ENCODE results near the gene SLC25A45.

The SLC25A45 gene

GRCh38 chr11:65376138-65376713 lies 6.2 kb downstream of the SLC25A45 start:
- Histone ChIP-seq H4K20me1 (ENCODE audit: insufficient read depth) (no peaks in the 10 kb centered on the region), H3K79me2 (ENCODE audit: insufficient read depth, low read depth) (peaks cover 11% of the 10 kb centered on the region; the same call in 1 of the 2 replicates), H3K4me1 (ENCODE audit: low read depth, poor library complexity, severe bottlenecking) (peaks cover 10% of the 10 kb centered on the region), H3K4me2 (no peak overlapping the region), H3K27ac (no peak overlapping the region), H3K9ac (no peak overlapping the region), H2AFZ (ENCODE audit: low read depth) (no peak overlapping the region), H3K36me3 (ENCODE audit: insufficient read depth) (no peaks in the 10 kb centered on the region), H3K27me3 (ENCODE audit: insufficient read depth, low read depth) (no peaks in the 10 kb centered on the region), H3K4me3 (IDR thresholded peaks at IDR 0.05; ENCODE audit: insufficient read depth, low read depth, low read length) (no peak overlapping the region)
- TF ChIP-seq CTCF (conservative IDR thresholded peaks at IDR 0.05; ENCODE audit: low read depth, low read length) = no peak

- H3K4me3 ChIP-seq (IDR thresholded peaks at IDR 0.05; ENCODE audit: insufficient read depth, low read depth, low read length) = no peak overlapping the region
- H3K27ac ChIP-seq = no peak overlapping the region
- H2AFZ ChIP-seq (ENCODE audit: low read depth) = no peak overlapping the region
- H4K20me1 ChIP-seq (ENCODE audit: insufficient read depth) = no peaks in the 10 kb centered on the region
- no peaks in the 10 kb centered on the region for H3K4me1 ChIP-seq (ENCODE audit: low read depth, poor library complexity, severe bottlenecking)
- H3K79me2 ChIP-seq (ENCODE audit: insufficient read depth, low read depth) = peaks cover under 1% of the 10 kb centered on the region; the same call in 1 of the 2 replicates
- no peak overlapping the region for H3K4me2 ChIP-seq
- no peaks in the 10 kb centered on the region for H3K27me3 ChIP-seq (ENCODE audit: insufficient read depth, low read depth)
- TF ChIP-seq CTCF (conservative IDR thresholded peaks at IDR 0.05; ENCODE audit: low read depth, low read length) = no peak
- H3K9ac ChIP-seq = no peak overlapping the region
- no peaks in the 10 kb centered on the region for H3K36me3 ChIP-seq (ENCODE audit: insufficient read depth)
Observed at GRCh38 chr11:65375012-65375411, 7.4 kb downstream of the SLC25A45 start.

GRCh38 chr11:65373839-65374580 lies 8.4 kb downstream of the SLC25A45 start:
- H3K4me1 ChIP-seq (ENCODE audit: low read depth, poor library complexity, severe bottlenecking) = no peaks in the 10 kb centered on the region
- H3K4me2 ChIP-seq = no peak overlapping the region
- no peaks in the 10 kb centered on the region for H3K36me3 ChIP-seq (ENCODE audit: insufficient read depth)
- TF ChIP-seq CTCF (conservative IDR thresholded peaks at IDR 0.05; ENCODE audit: low read depth, low read length) = no peak
- no peak overlapping the region for H3K9ac ChIP-seq
- H3K4me3 ChIP-seq (IDR thresholded peaks at IDR 0.05; ENCODE audit: insufficient read depth, low read depth, low read length) = no peak overlapping the region
- no peaks in the 10 kb centered on the region for H3K79me2 ChIP-seq (ENCODE audit: insufficient read depth, low read depth)
- no peaks in the 10 kb centered on the region for H3K27me3 ChIP-seq (ENCODE audit: insufficient read depth, low read depth)
- H3K27ac ChIP-seq = no peak overlapping the region
- H4K20me1 ChIP-seq (ENCODE audit: insufficient read depth) = no peaks in the 10 kb centered on the region
- H2AFZ ChIP-seq (ENCODE audit: low read depth) = no peak overlapping the region

GRCh38 chr11:65370659-65371049 lies 11.8 kb downstream of the SLC25A45 start:
- H3K4me2 ChIP-seq = no peak overlapping the region
- TF ChIP-seq CTCF (conservative IDR thresholded peaks at IDR 0.05; ENCODE audit: low read depth, low read length) = no peak

More at GRCh38 chr11:65370659-65371049, 11.8 kb downstream of the SLC25A45 start:
- no peak overlapping the region for H3K9ac ChIP-seq
- no peaks in the 10 kb centered on the region for H3K79me2 ChIP-seq (ENCODE audit: insufficient read depth, low read depth)
- H3K4me1 ChIP-seq (ENCODE audit: low read depth, poor library complexity, severe bottlenecking) = peaks cover 12% of the 10 kb centered on the region
- H2AFZ ChIP-seq (ENCODE audit: low read depth) = no peak overlapping the region
- no peaks in the 10 kb centered on the region for H4K20me1 ChIP-seq (ENCODE audit: insufficient read depth)
- no peak overlapping the region for H3K27ac ChIP-seq
- H3K4me3 ChIP-seq (IDR thresholded peaks at IDR 0.05; ENCODE audit: insufficient read depth, low read depth, low read length) = no peak overlapping the region
- H3K36me3 ChIP-seq (ENCODE audit: insufficient read depth) = no peaks in the 10 kb centered on the region
- no peaks in the 10 kb centered on the region for H3K27me3 ChIP-seq (ENCODE audit: insufficient read depth, low read depth)
